ENCODE results near the gene STAG3.
A peak's percentile ranks its signal among the peaks of the same experiment; 100 is the strongest.
"Not testable (repeated sequence)": the region's sequence is repeated elsewhere in the genome, so short reads cannot be mapped to it uniquely, and the experiment has no call there.

Gene STAG3

GRCh38 chr7:100210805-100211204 lies 33.1 kb downstream of the STAG3 start:
- H3K4me3 Mint-ChIP-seq = peak overlapping the region; percentile 59
- H3K4me1 Mint-ChIP-seq = peaks cover 50% of the 10 kb centered on the region
- no peaks in the 10 kb centered on the region for H3K9me3 Mint-ChIP-seq
- ATAC-seq = no peak
- H3K36me3 Mint-ChIP-seq = peaks cover 12% of the 10 kb centered on the region
- DNase-seq (ENCODE audit: low spot score in 2 of 2) = no peak
- H3K27ac Mint-ChIP-seq = no peak overlapping the region

GRCh38 chr7:100211342-100211780 lies 33.6 kb downstream of the STAG3 start:
- Mint-ChIP-seq H3K9me3 (no peaks in the 10 kb centered on the region), H3K36me3 (peaks cover 12% of the 10 kb centered on the region), H3K4me1 (peaks cover 50% of the 10 kb centered on the region), H3K27ac (peak overlapping the region; percentile 83), H3K4me3 (peak overlapping the region; percentile 59)
- ATAC-seq (peak; percentile 83), DNase-seq (ENCODE audit: low spot score in 2 of 2) (peak in 1 of 2 donors; percentile 74)

- H3K27ac Mint-ChIP-seq = no peak overlapping the region
- H3K4me1 Mint-ChIP-seq = peaks cover 59% of the 10 kb centered on the region
- no peaks in the 10 kb centered on the region for H3K9me3 Mint-ChIP-seq
- ATAC-seq (no peak), DNase-seq (ENCODE audit: low spot score in 2 of 2) (no peak)
- peaks cover 18% of the 10 kb centered on the region for H3K36me3 Mint-ChIP-seq
- no peak overlapping the region for H3K4me3 Mint-ChIP-seq
These were observed 35.0 kb downstream of the STAG3 start for GRCh38 chr7:100212631-100213286.

- ATAC-seq (no peak), DNase-seq (ENCODE audit: low spot score in 2 of 2) (no peak)
- no peak overlapping the region for H3K27ac Mint-ChIP-seq
- H3K9me3 Mint-ChIP-seq = no peaks in the 10 kb centered on the region
- peaks cover 55% of the 10 kb centered on the region for H3K4me1 Mint-ChIP-seq
- peaks cover 18% of the 10 kb centered on the region for H3K36me3 Mint-ChIP-seq
- no peak overlapping the region for H3K4me3 Mint-ChIP-seq
These were observed 36.0 kb downstream of the STAG3 start for GRCh38 chr7:100213672-100214071.

GRCh38 chr7:100214356-100214755 lies 36.6 kb downstream of the STAG3 start:
- Mint-ChIP-seq H3K4me1 (peaks cover 55% of the 10 kb centered on the region), H3K36me3 (peaks cover 18% of the 10 kb centered on the region), H3K27ac (peak overlapping the region; percentile 37)
- not testable (repeated sequence) for H3K4me3 Mint-ChIP-seq; H3K9me3 Mint-ChIP-seq; ATAC-seq; DNase-seq (ENCODE audit: low spot score in 2 of 2)

- Mint-ChIP-seq H3K4me3 (no peak overlapping the region), H3K4me1 (peaks cover 50% of the 10 kb centered on the region), H3K9me3 (no peaks in the 10 kb centered on the region), H3K36me3 (peaks cover 25% of the 10 kb centered on the region), H3K27ac (no peak overlapping the region)
- DNase-seq (ENCODE audit: low spot score in 2 of 2) (no peak), ATAC-seq (no peak)
These were observed 38.2 kb downstream of the STAG3 start for GRCh38 chr7:100215895-100216294.

GRCh38 chr7:100217934-100218333 lies 40.2 kb downstream of the STAG3 start:
- Mint-ChIP-seq H3K4me3 (peak overlapping the region; percentile 78), H3K27ac (peak overlapping the region; percentile 95), H3K36me3 (peaks cover 39% of the 10 kb centered on the region), H3K4me1 (peaks cover 55% of the 10 kb centered on the region)
- H3K9me3 Mint-ChIP-seq = not testable (repeated sequence)
- ATAC-seq = peak; percentile 1
- peak; percentile 67 to 92 for DNase-seq (ENCODE audit: low spot score in 2 of 2)

GRCh38 chr7:100219271-100219737 lies 41.6 kb downstream of the STAG3 start:
- ATAC-seq (no peak), DNase-seq (ENCODE audit: low spot score in 2 of 2) (peak in 1 of 2 donors; percentile 64)
- peaks cover 49% of the 10 kb centered on the region for H3K36me3 Mint-ChIP-seq
- peak overlapping the region; percentile 99 for H3K27ac Mint-ChIP-seq
- peaks cover 69% of the 10 kb centered on the region for H3K4me1 Mint-ChIP-seq
- peak overlapping the region; percentile 95 for H3K4me3 Mint-ChIP-seq
- H3K9me3 Mint-ChIP-seq = no peaks in the 10 kb centered on the region

GRCh38 chr7:100219801-100220585 lies 42.3 kb downstream of the STAG3 start, which contains the start of gene PVRIG:
Gene PVRIG, plus strand, starts transcription at chr7:100219949. Its CDS starts 22 bp downstream, at chr7:100219971.
- Mint-ChIP-seq H3K36me3 (peaks cover 54% of the 10 kb centered on the region), H3K4me3 (peak within 1 kb of the TSS; percentile 95), H3K27ac (peak within 1 kb of the TSS; percentile 99), H3K4me1 (peaks cover 73% of the 10 kb centered on the region)
- DNase-seq (ENCODE audit: low spot score in 2 of 2) (peak in 1 of 2 donors; percentile 75), ATAC-seq (peak; percentile 15)
- H3K9me3 Mint-ChIP-seq = not testable (repeated sequence)

- DNase-seq (ENCODE audit: low spot score in 2 of 2) (peak in 1 of 2 donors; percentile 39), ATAC-seq (peak; percentile 36)
- H3K36me3 Mint-ChIP-seq = peaks cover 61% of the 10 kb centered on the region
- H3K9me3 Mint-ChIP-seq = no peaks in the 10 kb centered on the region
- H3K4me1 Mint-ChIP-seq = peaks cover 70% of the 10 kb centered on the region
- peak overlapping the region; percentile 95 for H3K4me3 Mint-ChIP-seq
- H3K27ac Mint-ChIP-seq = peak overlapping the region; percentile 99
These were observed 43.0 kb downstream of the STAG3 start for GRCh38 chr7:100220586-100221230.

- peak overlapping the region; percentile 95 for H3K4me3 Mint-ChIP-seq
- H3K27ac Mint-ChIP-seq = peak overlapping the region; percentile 99
- DNase-seq (ENCODE audit: low spot score in 2 of 2) (peak in 1 of 2 donors; percentile 84), ATAC-seq (peak; percentile 79)
- no peaks in the 10 kb centered on the region for H3K9me3 Mint-ChIP-seq
- peaks cover 73% of the 10 kb centered on the region for H3K4me1 Mint-ChIP-seq
- H3K36me3 Mint-ChIP-seq = peaks cover 67% of the 10 kb centered on the region
These were observed 43.6 kb downstream of the STAG3 start for GRCh38 chr7:100221231-100221718.

- no peaks in the 10 kb centered on the region for H3K9me3 Mint-ChIP-seq
- no peak for ATAC-seq
- H3K36me3 Mint-ChIP-seq = peaks cover 73% of the 10 kb centered on the region
These were observed 44.2 kb downstream of the STAG3 start for GRCh38 chr7:100221767-100222444.

GRCh38 chr7:100222445-100223132 lies 44.9 kb downstream of the STAG3 start:
- no peaks in the 10 kb centered on the region for H3K9me3 Mint-ChIP-seq
- peaks cover 75% of the 10 kb centered on the region for H3K36me3 Mint-ChIP-seq

More at GRCh38 chr7:100221767-100222444, 44.2 kb downstream of the STAG3 start:
- peak overlapping the region; percentile 95 for H3K4me3 Mint-ChIP-seq
- H3K4me1 Mint-ChIP-seq = peaks cover 75% of the 10 kb centered on the region
- DNase-seq (ENCODE audit: low spot score in 2 of 2) = no peak
- H3K27ac Mint-ChIP-seq = peak overlapping the region; percentile 99

GRCh38 chr7:100223376-100223927 lies 45.7 kb downstream of the STAG3 start:
- not testable (repeated sequence) for DNase-seq (ENCODE audit: low spot score in 2 of 2); H3K9me3 Mint-ChIP-seq
- H3K4me3 Mint-ChIP-seq = peak overlapping the region; percentile 95
- H3K4me1 Mint-ChIP-seq = peaks cover 66% of the 10 kb centered on the region
- peak overlapping the region; percentile 99 for H3K27ac Mint-ChIP-seq
- peaks cover 80% of the 10 kb centered on the region for H3K36me3 Mint-ChIP-seq
- peak; percentile 5 for ATAC-seq

More at GRCh38 chr7:100222445-100223132, 44.9 kb downstream of the STAG3 start:
- peaks cover 68% of the 10 kb centered on the region for H3K4me1 Mint-ChIP-seq
- ATAC-seq (no peak), DNase-seq (ENCODE audit: low spot score in 2 of 2) (no peak)
- H3K4me3 Mint-ChIP-seq = peak overlapping the region; percentile 95
- H3K27ac Mint-ChIP-seq = peak overlapping the region; percentile 99

Data from stimulated activated effector memory CD8-positive, alpha-beta T cell treated with anti-CD3 and anti-CD28 coated beads, Interleukin-12 subunit alpha, Interleukin-12 subunit beta, amount 100 ng/mL, for 72 hours (primary cell).